Fibroblast of the aortic adventitia (primary cell): Measurements from ENCODE around the gene HS3ST6. TPM values are rescaled to one million over a fixed set of nuclear protein-coding genes. Genes with fewer than 3 reads are reported as not detected.
"Not testable (repeated sequence)": the region's sequence is repeated elsewhere in the genome, so short reads cannot be mapped to it uniquely, and the experiment has no call there.

Source experiments
- DNase-seq: peaks from one replicate; pipeline ENCODE4 v3.0.0-alpha.2; 2010; ENCODE audit warnings: low read depth
- H3K4me3 ChIP-seq: 2 replicates; pipeline ENCODE4 v1.5.1; 2011; ENCODE audit warnings: low read depth, mild to moderate bottlenecking, control low read depth, low read length, moderate library complexity
- CTCF ChIP-seq: IDR thresholded peaks from 2 replicates; pipeline ENCODE4 v1.5.1; 2011; ENCODE audit warnings: mild to moderate bottlenecking, low read length, control low read depth, inconsistent platforms; ENCODE audit not compliant: insufficient read depth
- total RNA-seq: library from RNA; depleted of rRNA; stranded (reverse); fragments of >200 nt; gene quantifications from 2 replicates; pipeline ENCODE4 v1.2.3, GENCODE V29; 2012; ENCODE audit warnings: low replicate concordance

HS3ST6 gene
- total RNA-seq, 1 donor: not detected

- DNase-seq: no peak
Measured at GRCh38 chr16:1944612-1945199, 26.5 kb upstream of the HS3ST6 start.

GRCh38 chr16:1942810-1943726 is 24.9 kb upstream of the HS3ST6 start, which contains the start of gene MSRB1:
MSRB1 (minus strand) TSS chr16:1943199; CDS start chr16:1943156, 43 bp downstream.
- DNase-seq: peak; percentile 95
- TF ChIP-seq CTCF: no peak
- H3K4me3 ChIP-seq: peak within 1 kb of the TSS; percentile 86

More at GRCh38 chr16:1944612-1945199, 26.5 kb upstream of the HS3ST6 start:
- no peak overlapping the region for H3K4me3 ChIP-seq
- TF ChIP-seq CTCF: no peak

GRCh38 chr16:1942047-1942809 is 24.0 kb upstream of the HS3ST6 start:
- no peak for TF ChIP-seq CTCF
- no peak for DNase-seq

GRCh38 chr16:1941162-1942046 is 23.2 kb upstream of the HS3ST6 start:
- no peak for DNase-seq
- no peak for TF ChIP-seq CTCF
- peak overlapping the region; percentile 86 for H3K4me3 ChIP-seq

More at GRCh38 chr16:1942047-1942809, 24.0 kb upstream of the HS3ST6 start:
- H3K4me3 ChIP-seq: peak overlapping the region; percentile 86

- DNase-seq: no peak
- H3K4me3 ChIP-seq: no peak overlapping the region
- no peak for TF ChIP-seq CTCF
Measured at GRCh38 chr16:1940273-1941161, 22.3 kb upstream of the HS3ST6 start.

- H3K4me3 ChIP-seq, DNase-seq: not testable (repeated sequence)
Measured at GRCh38 chr16:1939833-1940232, 21.6 kb upstream of the HS3ST6 start.
